H9 (cell line): ENCODE results near the gene DMAC2. TPM values are rescaled to one million over a fixed set of nuclear protein-coding genes. Genes with fewer than 3 reads are reported as not detected.
"Not testable (repeated sequence)": the region's sequence is repeated elsewhere in the genome, so short reads cannot be mapped to it uniquely, and the experiment has no call there.

Experiments used
- DNase-seq: peaks from one replicate; pipeline ENCODE4 v3.0.0-alpha.2; 2017
- H2AFZ ChIP-seq: one replicate; pipeline ENCODE4 v1.6.1; 2013; ENCODE audit warnings: mild to moderate bottlenecking, low read length, control low read depth, moderate library complexity
- H2AK5ac ChIP-seq: 2 replicates; pipeline ENCODE4 v1.6.1; 2013; ENCODE audit warnings: low read length, control low read depth, mixed read lengths; ENCODE audit not compliant: insufficient read length
- H2BK120ac ChIP-seq: one replicate; pipeline ENCODE4 v1.6.1; 2013; ENCODE audit warnings: low read depth, mild to moderate bottlenecking, low read length, control low read depth, inconsistent platforms; ENCODE audit not compliant: poor library complexity, severe bottlenecking
- H2BK12ac ChIP-seq: 2 replicates; pipeline ENCODE4 v1.6.1; 2013; ENCODE audit warnings: low read length, control low read depth, mixed read lengths, low read depth; ENCODE audit not compliant: insufficient read length
- H2BK15ac ChIP-seq: 2 replicates; pipeline ENCODE4 v1.6.1; 2013; ENCODE audit warnings: low read depth, low read length, control low read depth
- H2BK20ac ChIP-seq: one replicate; pipeline ENCODE4 v1.6.1; 2013; ENCODE audit warnings: low read depth, mild to moderate bottlenecking, low read length, control low read depth, inconsistent platforms; ENCODE audit not compliant: poor library complexity, severe bottlenecking
- H2BK5ac ChIP-seq: 2 replicates; pipeline ENCODE4 v1.6.1; 2013; ENCODE audit warnings: low read length, control low read depth, mixed read lengths; ENCODE audit not compliant: insufficient read length
- H3K14ac ChIP-seq: 2 replicates; pipeline ENCODE4 v1.6.1; 2013; ENCODE audit warnings: low read length, control low read depth; ENCODE audit not compliant: insufficient read depth
- H3K18ac ChIP-seq: 2 replicates; pipeline ENCODE4 v1.6.1; 2013; ENCODE audit warnings: low read depth, mild to moderate bottlenecking, mixed read lengths, low read length, control low read depth; ENCODE audit not compliant: insufficient read length
- H3K23ac ChIP-seq: 2 replicates; pipeline ENCODE4 v1.6.1; 2013; ENCODE audit warnings: low read length, control low read depth, mixed read lengths, low read depth; ENCODE audit not compliant: insufficient read length
- H3K23me2 ChIP-seq: 2 replicates; pipeline ENCODE4 v1.6.1; 2013; ENCODE audit warnings: low read depth, mild to moderate bottlenecking, mixed read lengths, low read length, control low read depth; ENCODE audit not compliant: insufficient read length, poor library complexity, severe bottlenecking
- H3K27ac ChIP-seq: 2 replicates; pipeline ENCODE4 v1.5.1; 2013; ENCODE audit warnings: low read length, control low read depth, mixed read lengths, low read depth; ENCODE audit not compliant: insufficient read length
- H3K27me3 ChIP-seq: 2 replicates; pipeline ENCODE4 v1.6.1; 2013; ENCODE audit warnings: low read length, control low read depth, inconsistent platforms; ENCODE audit not compliant: insufficient read depth
- H3K4ac ChIP-seq: 2 replicates; pipeline ENCODE4 v1.6.1; 2013; ENCODE audit warnings: low read depth, mild to moderate bottlenecking, control low read depth, inconsistent platforms, low read length, moderate library complexity
- H3K4me1 ChIP-seq: 2 replicates; pipeline ENCODE4 v1.6.1; 2013; ENCODE audit warnings: low read length, control low read depth, inconsistent platforms; ENCODE audit not compliant: insufficient read depth
- H3K4me2 ChIP-seq: 2 replicates; pipeline ENCODE4 v1.6.1; 2013; ENCODE audit warnings: low read length, control low read depth, mixed read lengths; ENCODE audit not compliant: insufficient read length, insufficient read depth
- H3K56ac ChIP-seq: 2 replicates; pipeline ENCODE4 v1.6.1; 2013; ENCODE audit warnings: low read depth, mild to moderate bottlenecking, mixed read lengths, low read length, control low read depth; ENCODE audit not compliant: insufficient read length
- H3K79me1 ChIP-seq: 2 replicates; pipeline ENCODE4 v1.6.1; 2013; ENCODE audit warnings: low read depth, mild to moderate bottlenecking, moderate library complexity, low read length, control low read depth, inconsistent platforms; ENCODE audit not compliant: insufficient read depth, poor library complexity, severe bottlenecking
- H3K79me2 ChIP-seq: 2 replicates; pipeline ENCODE4 v1.6.1; 2013; ENCODE audit warnings: low read length, control low read depth, inconsistent platforms; ENCODE audit not compliant: insufficient read depth
- H3K9ac ChIP-seq: 2 replicates; pipeline ENCODE4 v1.6.1; 2013; ENCODE audit warnings: low read length, control low read depth, mixed read lengths; ENCODE audit not compliant: insufficient read length; ENCODE audit errors: extremely low read depth
- H3K9me3 ChIP-seq: one replicate; pipeline ENCODE4 v1.6.1; 2013; ENCODE audit warnings: low read depth, low read length, inconsistent platforms; ENCODE audit not compliant: control insufficient read depth
- H3T11ph ChIP-seq: one replicate; pipeline ENCODE4 v1.6.1; 2013; ENCODE audit warnings: mild to moderate bottlenecking, low read length, control low read depth, inconsistent platforms
- H4K20me1 ChIP-seq: one replicate; pipeline ENCODE4 v1.6.1; 2013; ENCODE audit not compliant: control insufficient read depth, insufficient read length, insufficient read depth
- H4K5ac ChIP-seq: 2 replicates; pipeline ENCODE4 v1.6.1; 2013; ENCODE audit warnings: low read depth, mild to moderate bottlenecking, mixed read lengths, low read length, control low read depth; ENCODE audit not compliant: insufficient read length
- H4K8ac ChIP-seq: replicated peaks from 2 replicates; pipeline ENCODE4 v1.6.1; 2013; ENCODE audit warnings: low read length, control low read depth, mixed read lengths, low read depth; ENCODE audit not compliant: insufficient read length
- H4K91ac ChIP-seq: 2 replicates; pipeline ENCODE4 v1.6.1; 2013; ENCODE audit warnings: low read depth, mild to moderate bottlenecking, moderate library complexity, mixed read lengths, low read length, control low read depth; ENCODE audit not compliant: insufficient read length
- H3K27ac Mint-ChIP-seq, 3 experiments: 2 replicates in 2 of 3; 3 replicates in 1 of 3; pipeline ENCODE4 v1.8.0; 2020 to 2021; ENCODE audit warnings: mixed read lengths in 3 of 3, mild to moderate bottlenecking in 1 of 3, moderate library complexity in 1 of 3
- H3K27me3 Mint-ChIP-seq: 2 replicates; pipeline ENCODE4 v1.8.0; 2021; ENCODE audit warnings: low read depth, mild to moderate bottlenecking, moderate library complexity, mixed read lengths
- H3K36me3 Mint-ChIP-seq, 3 experiments: 2 replicates in 2 of 3; 3 replicates in 1 of 3; pipeline ENCODE4 v1.8.0; 2020 to 2021; ENCODE audit warnings: low read depth in 3 of 3, mixed read lengths in 3 of 3; ENCODE audit not compliant: insufficient read depth in 1 of 3
- H3K4me1 Mint-ChIP-seq, 2 experiments: 2 replicates each; pipeline ENCODE4 v1.8.0; 2020; ENCODE audit warnings: mixed read lengths in 2 of 2
- H3K4me3 Mint-ChIP-seq, 2 experiments: 2 replicates in 1 of 2; 3 replicates in 1 of 2; pipeline ENCODE4 v1.8.0; 2020 to 2021; ENCODE audit warnings: mild to moderate bottlenecking in 2 of 2, mixed read lengths in 2 of 2, moderate library complexity in 1 of 2
- H3K9me3 Mint-ChIP-seq, 2 experiments: 2 replicates in 1 of 2; 3 replicates in 1 of 2; pipeline ENCODE4 v1.8.0; 2020; ENCODE audit warnings: mild to moderate bottlenecking in 2 of 2, mixed read lengths in 2 of 2, moderate library complexity in 1 of 2
- WGBS: extraction: QIAGEN DNeasy Blood & Tissue Kit; methylation state at CpG from one replicate; pipeline ENCODE4 v1.1.7; 2013; ENCODE audit warnings: missing lambda C conversion rate, low lambda C conversion rate, mixed read lengths; ENCODE audit not compliant: insufficient read length; ENCODE audit errors: extremely low coverage; 5-methylcytosine and 5-hydroxymethylcytosine counted together
- total RNA-seq: library from RNA; stranded (reverse); gene quantifications from 2 replicates; pipeline ENCODE4 v1.2.1, GENCODE V29; 2021
- TF ChIP-seq, protein P1 (sequence below): fragments of 200-600 bp; sonication (generic); conservative IDR thresholded peaks from 3 replicates; pipeline ENCODE4 v1.8.0; 2021; ENCODE audit warnings: antibody characterized with exemption, mild to moderate bottlenecking

Gene DMAC2
- total RNA-seq, 1 experiment from 2014 or later, result 70.5 TPM

DNA sequence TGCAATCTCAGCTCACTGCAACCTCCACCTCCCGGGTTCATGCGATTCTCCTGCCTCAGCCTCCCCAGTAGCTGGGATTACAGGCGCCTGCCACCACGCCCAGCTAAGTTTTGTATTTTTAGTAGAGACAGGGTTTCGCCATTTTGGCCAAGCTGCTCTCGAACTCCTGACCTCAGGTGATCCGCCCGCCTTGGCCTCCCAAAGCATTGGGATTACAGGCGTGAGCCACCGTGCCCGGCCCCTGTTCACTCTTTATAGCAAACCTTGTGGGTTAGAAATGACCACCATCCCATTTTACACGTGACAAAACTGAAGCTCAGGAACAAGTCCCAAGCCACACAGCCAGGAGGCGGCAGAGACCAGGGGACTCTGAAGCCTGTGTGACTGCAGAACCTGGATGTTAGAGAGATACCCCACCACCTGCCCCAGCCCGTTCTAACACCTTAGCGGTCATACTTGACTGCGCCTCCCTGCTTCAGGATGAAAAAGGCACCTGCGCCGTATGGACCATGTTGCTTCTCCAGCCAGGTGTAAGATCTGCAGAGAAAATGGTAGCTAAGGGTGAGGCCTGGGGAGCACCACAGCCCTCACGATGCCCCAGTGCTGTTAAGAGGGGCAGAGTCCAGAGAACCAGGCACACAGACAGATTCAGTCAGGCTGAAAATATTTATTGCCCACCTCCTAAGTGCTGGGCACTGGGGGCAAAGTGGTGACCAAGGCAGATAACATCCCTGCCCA lies 3.6 kb downstream of the DMAC2 start:
- Histone ChIP-seq H3K27me3 (no peaks in the 10 kb centered on the region), H4K5ac (no peak overlapping the region), H3K4me1 (no peaks in the 10 kb centered on the region), H3K4ac (no peak overlapping the region), H3K9me3 (no peaks in the 10 kb centered on the region), H3K79me2 (no peaks in the 10 kb centered on the region), H2BK20ac (no peak overlapping the region), H3K56ac (no peak overlapping the region), H3K9ac (no peak overlapping the region), H2BK15ac (no peak overlapping the region), H3K14ac (no peak overlapping the region), H2AK5ac (no peak overlapping the region), H2BK5ac (no peak overlapping the region), H2BK12ac (no peak overlapping the region), H3K4me2 (no peak overlapping the region), H3K79me1 (peaks cover 3% of the 10 kb centered on the region), H4K91ac (no peak overlapping the region), H2BK120ac (no peak overlapping the region), H3K18ac (no peak overlapping the region), H3T11ph (no peak overlapping the region), H3K27ac (no peak overlapping the region), H3K23me2 (no peaks in the 10 kb centered on the region), H4K20me1 (no peaks in the 10 kb centered on the region), H2AFZ (no peak overlapping the region), H4K8ac (no peak overlapping the region), H3K23ac (no peak overlapping the region)
- Mint-ChIP-seq H3K27ac (no peak overlapping the region; a peak in 1 of 7 replicates), H3K27me3 (peaks cover 2% of the 10 kb centered on the region; the same call in 1 of the 2 replicates), H3K4me1 (0 out of 4 replicates have a peak, but pooled peaks cover 0 to 4% of the 10 kb centered on the region in 2 experiments), H3K36me3 (peaks cover 19 to 36% (median 32%) of the 10 kb centered on the region in 3 experiments), H3K9me3 (no peaks in the 10 kb centered on the region; a peak in 1 of 5 replicates), H3K4me3 (no peak overlapping the region)
- DNase-seq, result no peak
- TF ChIP-seq, protein P1, sequence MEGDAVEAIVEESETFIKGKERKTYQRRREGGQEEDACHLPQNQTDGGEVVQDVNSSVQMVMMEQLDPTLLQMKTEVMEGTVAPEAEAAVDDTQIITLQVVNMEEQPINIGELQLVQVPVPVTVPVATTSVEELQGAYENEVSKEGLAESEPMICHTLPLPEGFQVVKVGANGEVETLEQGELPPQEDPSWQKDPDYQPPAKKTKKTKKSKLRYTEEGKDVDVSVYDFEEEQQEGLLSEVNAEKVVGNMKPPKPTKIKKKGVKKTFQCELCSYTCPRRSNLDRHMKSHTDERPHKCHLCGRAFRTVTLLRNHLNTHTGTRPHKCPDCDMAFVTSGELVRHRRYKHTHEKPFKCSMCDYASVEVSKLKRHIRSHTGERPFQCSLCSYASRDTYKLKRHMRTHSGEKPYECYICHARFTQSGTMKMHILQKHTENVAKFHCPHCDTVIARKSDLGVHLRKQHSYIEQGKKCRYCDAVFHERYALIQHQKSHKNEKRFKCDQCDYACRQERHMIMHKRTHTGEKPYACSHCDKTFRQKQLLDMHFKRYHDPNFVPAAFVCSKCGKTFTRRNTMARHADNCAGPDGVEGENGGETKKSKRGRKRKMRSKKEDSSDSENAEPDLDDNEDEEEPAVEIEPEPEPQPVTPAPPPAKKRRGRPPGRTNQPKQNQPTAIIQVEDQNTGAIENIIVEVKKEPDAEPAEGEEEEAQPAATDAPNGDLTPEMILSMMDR, result no peak; the same call in 2 of the 3 replicates
- no CpG with 5 or more reads among the region's 19 CpGs for WGBS

DNA sequence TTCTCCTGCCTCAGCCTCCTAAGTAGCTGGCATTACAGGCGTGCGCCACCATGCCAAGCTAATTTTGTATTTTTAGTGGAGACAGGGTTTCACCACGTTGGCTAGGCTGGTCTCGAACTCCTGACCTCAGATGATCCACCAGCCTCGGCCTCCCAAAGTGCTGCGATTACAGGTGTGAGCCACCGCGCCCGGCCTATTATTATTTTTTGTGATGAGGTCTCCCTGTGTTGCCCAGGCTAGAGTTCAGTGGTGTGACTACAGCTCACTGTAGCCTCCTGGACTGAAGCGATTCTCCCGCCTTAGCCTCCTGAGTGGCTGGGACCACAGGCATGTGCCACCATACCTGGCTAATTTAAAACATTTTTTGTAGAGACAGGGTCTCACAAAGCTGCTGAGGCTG lies 4.3 kb downstream of the DMAC2 start:
- not testable (repeated sequence) for H3K4me2 ChIP-seq, H2BK15ac ChIP-seq, H3K9me3 ChIP-seq, H2AK5ac ChIP-seq, H2BK12ac ChIP-seq, H3K27me3 ChIP-seq, H4K5ac ChIP-seq, H3K4ac ChIP-seq, H2BK20ac ChIP-seq, H3T11ph ChIP-seq, H3K23ac ChIP-seq, H3K9ac ChIP-seq, H3K18ac ChIP-seq, H4K20me1 ChIP-seq, H2AFZ ChIP-seq, H3K14ac ChIP-seq, DNase-seq, H3K79me1 ChIP-seq, H3K23me2 ChIP-seq, H4K8ac ChIP-seq, H3K56ac ChIP-seq, H3K27ac ChIP-seq, H2BK5ac ChIP-seq, H3K79me2 ChIP-seq, H3K4me3 Mint-ChIP-seq, H3K27ac Mint-ChIP-seq, H3K4me1 ChIP-seq, H2BK120ac ChIP-seq, H3K4me1 Mint-ChIP-seq, H3K9me3 Mint-ChIP-seq, H4K91ac ChIP-seq, H3K27me3 Mint-ChIP-seq
- peaks cover 20 to 38% (median 37%) of the 10 kb centered on the region in 3 experiments for H3K36me3 Mint-ChIP-seq
- WGBS, result no CpG with 5 or more reads among the region's 11 CpGs
